ENCODE data around the gene SMC5. TPM values are rescaled to one million over a fixed set of nuclear protein-coding genes. Genes with fewer than 3 reads are reported as not detected.

The SMC5 gene
- total and polyA plus RNA-seq, 8 donors = 7.9 to 93.8 (median 14.6) TPM

DNA sequence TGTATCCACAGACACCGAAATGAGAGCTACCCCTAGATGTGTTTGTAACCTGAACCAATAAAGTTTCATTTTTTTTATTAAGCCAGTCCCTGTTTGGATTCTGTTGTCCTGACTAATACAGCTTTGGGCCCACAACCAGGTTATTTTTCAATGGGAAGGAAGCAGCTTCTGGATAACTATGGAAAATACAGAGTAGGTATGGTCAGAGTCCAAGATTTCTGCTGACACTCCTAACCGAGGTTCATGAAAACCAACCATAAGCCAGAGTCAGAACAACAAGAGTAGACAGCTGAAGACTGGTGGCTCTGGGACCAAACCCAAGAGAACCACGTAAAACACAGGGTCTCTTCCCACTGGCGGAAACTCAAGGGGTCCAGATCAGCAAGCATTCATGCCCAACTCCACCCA is 144.8 kb downstream of the SMC5 start:
- WGBS, 5 donors = 56 to 63% (median 60%) methylated on average over 4 of the region's 4 CpGs
- no peak for TF ChIP-seq EP300 (IDR thresholded peaks at IDR 0.05)
- peak in 1 of 3 donors; percentile 21 for TF ChIP-seq POLR2AphosphoS5 (IDR thresholded peaks at IDR 0.05)
- TF ChIP-seq, protein P1, sequence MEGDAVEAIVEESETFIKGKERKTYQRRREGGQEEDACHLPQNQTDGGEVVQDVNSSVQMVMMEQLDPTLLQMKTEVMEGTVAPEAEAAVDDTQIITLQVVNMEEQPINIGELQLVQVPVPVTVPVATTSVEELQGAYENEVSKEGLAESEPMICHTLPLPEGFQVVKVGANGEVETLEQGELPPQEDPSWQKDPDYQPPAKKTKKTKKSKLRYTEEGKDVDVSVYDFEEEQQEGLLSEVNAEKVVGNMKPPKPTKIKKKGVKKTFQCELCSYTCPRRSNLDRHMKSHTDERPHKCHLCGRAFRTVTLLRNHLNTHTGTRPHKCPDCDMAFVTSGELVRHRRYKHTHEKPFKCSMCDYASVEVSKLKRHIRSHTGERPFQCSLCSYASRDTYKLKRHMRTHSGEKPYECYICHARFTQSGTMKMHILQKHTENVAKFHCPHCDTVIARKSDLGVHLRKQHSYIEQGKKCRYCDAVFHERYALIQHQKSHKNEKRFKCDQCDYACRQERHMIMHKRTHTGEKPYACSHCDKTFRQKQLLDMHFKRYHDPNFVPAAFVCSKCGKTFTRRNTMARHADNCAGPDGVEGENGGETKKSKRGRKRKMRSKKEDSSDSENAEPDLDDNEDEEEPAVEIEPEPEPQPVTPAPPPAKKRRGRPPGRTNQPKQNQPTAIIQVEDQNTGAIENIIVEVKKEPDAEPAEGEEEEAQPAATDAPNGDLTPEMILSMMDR (IDR thresholded peaks at IDR 0.05) = no peak
- H3K4me3 ChIP-seq = peak overlapping the region in 1 of 4 donors; percentile 4
- H3K27ac ChIP-seq = peak overlapping the region; percentile 59 to 80 (median 76)
- no peak for DNase-seq
- no peaks in the 10 kb centered on the region for H3K27me3 ChIP-seq
- H3K4me1 ChIP-seq = peaks cover 84 to 100% (median 96%) of the 10 kb centered on the region in 4 donors
- peaks cover 0 to 13% (median 9%) of the 10 kb centered on the region in 4 donors for H3K36me3 ChIP-seq
- no peaks in the 10 kb centered on the region for H3K9me3 ChIP-seq
- intact Hi-C loops (cut with DNase I; ENCODE audit: low total_unique reads) = loop anchor here (5.0 kb wide), 1 partner anchor 51 kb away; no protein-coding TSS in a partner anchor

DNA sequence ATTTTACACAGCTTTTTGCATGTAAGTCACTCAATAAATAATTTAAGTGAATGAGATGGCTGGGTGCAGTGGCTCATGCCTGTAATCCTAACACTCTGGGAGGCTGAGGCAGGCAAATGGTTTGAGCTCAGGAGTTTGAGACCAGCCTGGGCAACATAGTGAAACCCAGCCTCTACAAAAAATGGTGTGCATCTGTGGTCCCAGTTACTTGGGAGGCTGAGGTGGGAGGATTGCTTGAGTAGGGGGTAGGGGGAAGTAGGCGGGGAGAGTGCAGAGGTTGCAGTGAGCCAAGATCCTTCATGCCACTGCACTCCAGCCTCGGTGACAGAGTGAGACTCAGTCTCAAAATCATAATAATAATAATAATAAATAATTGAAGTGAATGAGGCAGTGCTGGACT is 145.5 kb downstream of the SMC5 start:
- intact Hi-C loops (cut with DNase I; ENCODE audit: low total_unique reads) = loop anchor here (5.0 kb wide), 1 partner anchor 52 kb away; no protein-coding TSS in a partner anchor
- H3K9me3 ChIP-seq = no peaks in the 10 kb centered on the region
- H3K4me3 ChIP-seq = peak overlapping the region in 1 of 4 donors; percentile 4
- peak overlapping the region; percentile 28 to 80 (median 76) for H3K27ac ChIP-seq
- TF ChIP-seq EP300 (IDR thresholded peaks at IDR 0.05) = no peak
- TF ChIP-seq, protein P1 (IDR thresholded peaks at IDR 0.05) = no peak
- TF ChIP-seq POLR2AphosphoS5 (IDR thresholded peaks at IDR 0.05) = no peak
- TF ChIP-seq POLR2A (IDR thresholded peaks at IDR 0.05) = no peak
- H3K27me3 ChIP-seq = no peaks in the 10 kb centered on the region
- no peak for DNase-seq
- peaks cover 85 to 98% (median 91%) of the 10 kb centered on the region in 4 donors for H3K4me1 ChIP-seq
- 63 to 96% (median 84%) methylated on average over 2 of the region's 2 CpGs for WGBS, 5 donors
- peaks cover 0 to 14% (median 9%) of the 10 kb centered on the region in 4 donors for H3K36me3 ChIP-seq

Small RNA genes lying within 50 kb of the gene (small RNA-seq; reads per million reads assigned to genes)
- gene RF00019 = 0 reads per million in 4 donors

Other genes starting within 250 kb of the SMC5 start
- gene MAMDC2, start 215.1 kb upstream of the SMC5 start, total RNA-seq = 10 to 100 TPM in 4 of 5 donors, 1 to 10 TPM in 1; 7.2 to 91.4 (median 42.4) TPM
- 10 to 100 TPM in 2 of 3 donors, 1 to 10 TPM in 1; 7.0 to 16.2 (median 12.0) TPM for gene MAMDC2, start 215.1 kb upstream of the SMC5 start, polyA plus RNA-seq
- gene KLF9, start 155.7 kb downstream of the SMC5 start, total RNA-seq = 100 to 1,000 TPM in 2 of 5 donors, 10 to 100 TPM in 3; 37.3 to 174 (median 95.3) TPM
- 10 to 100 TPM; 27.9 to 35.9 (median 28.4) TPM for gene KLF9, start 155.7 kb downstream of the SMC5 start, polyA plus RNA-seq